Cardiac muscle cell (in vitro differentiated cells and primary cell): ENCODE data around the gene MOV10L1. TPM values are rescaled to one million over a fixed set of nuclear protein-coding genes. Genes with fewer than 3 reads are reported as not detected.

Source experiments
- DNase-seq, 2 donors: peaks; one replicate each; pipeline versions ENCODE4 v3.0.0 to v3.0.0-alpha.2; 2010 to 2017; ENCODE audit warnings: low read depth in 1 of 2, low spot score in 1 of 2
- H3K27ac ChIP-seq: fragments of 200-600 bp; sonication (generic); 2 replicates; pipeline ENCODE4 v1.5.1; 2016
- H3K27me3 ChIP-seq: fragments of 200-600 bp; sonication (generic); 2 replicates; pipeline ENCODE4 v1.6.0; 2016; ENCODE audit warnings: control low read depth
- H3K36me3 ChIP-seq: fragments of 200-600 bp; sonication (generic); 2 replicates; pipeline ENCODE4 v1.5.1; 2016; ENCODE audit warnings: control low read depth
- H3K4me1 ChIP-seq: fragments of 200-600 bp; sonication (generic); 2 replicates; pipeline ENCODE4 v1.8.1; 2017; ENCODE audit warnings: low read depth, mild to moderate bottlenecking, mixed run types
- H3K4me3 ChIP-seq: fragments of 200-600 bp; sonication (generic); 2 replicates; pipeline ENCODE4 v1.5.1; 2016; ENCODE audit warnings: mild to moderate bottlenecking
- H3K9me3 ChIP-seq: fragments of 200-600 bp; sonication (generic); 2 replicates; pipeline ENCODE4 v1.5.1; 2017; ENCODE audit warnings: low read depth, mild to moderate bottlenecking, control low read depth
- polyA plus RNA-seq: library from polyadenylated mRNA; unstranded; fragments of >200 nt; fragmentation: Nextera tagmentation; extraction: Ambion mirVana; gene quantifications from 2 replicates; pipeline ENCODE4 v1.2.1, GENCODE V29; 2016
- total RNA-seq: library from RNA; depleted of rRNA; stranded (reverse); fragments of >200 nt; gene quantifications from 2 replicates; pipeline ENCODE4 v1.2.3, GENCODE V29; 2016
- TF ChIP-seq, protein P1 (sequence below): IDR thresholded peaks from 2 replicates; pipeline ENCODE4 v1.5.1; 2012; ENCODE audit warnings: low read depth, mild to moderate bottlenecking, low read length

Gene MOV10L1
- total and polyA plus RNA-seq, 2 experiments from 2014 or later: 1.1 TPM; not detected in 1

DNA sequence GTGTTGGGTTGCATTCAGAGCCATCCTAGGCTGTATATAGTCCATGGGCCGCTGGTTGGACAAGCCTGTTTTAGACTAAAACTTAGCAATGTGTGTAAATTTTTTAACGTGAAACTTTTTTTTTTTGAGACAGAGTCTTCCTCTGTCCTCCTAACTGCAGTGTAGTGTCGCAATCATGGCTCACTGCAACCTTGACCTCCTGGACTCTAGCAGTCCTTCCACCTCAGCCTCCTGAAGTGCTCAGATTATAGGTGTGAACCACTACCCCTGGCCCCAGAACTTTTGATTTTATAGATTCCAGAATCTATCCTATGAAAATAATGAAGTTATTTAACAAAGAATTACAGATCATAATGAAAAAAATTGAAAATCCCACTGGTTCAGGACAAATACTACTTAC lies 50.8 kb downstream of the MOV10L1 start:
- Histone ChIP-seq H3K36me3 (no peaks in the 10 kb centered on the region), H3K4me1 (peaks cover 12% of the 10 kb centered on the region), H3K27me3 (no peaks in the 10 kb centered on the region), H3K4me3 (no peak overlapping the region), H3K9me3 (no peaks in the 10 kb centered on the region), H3K27ac (no peak overlapping the region)
- DNase-seq: peak in 1 of 2 donors; percentile 27
- TF ChIP-seq, protein P1, sequence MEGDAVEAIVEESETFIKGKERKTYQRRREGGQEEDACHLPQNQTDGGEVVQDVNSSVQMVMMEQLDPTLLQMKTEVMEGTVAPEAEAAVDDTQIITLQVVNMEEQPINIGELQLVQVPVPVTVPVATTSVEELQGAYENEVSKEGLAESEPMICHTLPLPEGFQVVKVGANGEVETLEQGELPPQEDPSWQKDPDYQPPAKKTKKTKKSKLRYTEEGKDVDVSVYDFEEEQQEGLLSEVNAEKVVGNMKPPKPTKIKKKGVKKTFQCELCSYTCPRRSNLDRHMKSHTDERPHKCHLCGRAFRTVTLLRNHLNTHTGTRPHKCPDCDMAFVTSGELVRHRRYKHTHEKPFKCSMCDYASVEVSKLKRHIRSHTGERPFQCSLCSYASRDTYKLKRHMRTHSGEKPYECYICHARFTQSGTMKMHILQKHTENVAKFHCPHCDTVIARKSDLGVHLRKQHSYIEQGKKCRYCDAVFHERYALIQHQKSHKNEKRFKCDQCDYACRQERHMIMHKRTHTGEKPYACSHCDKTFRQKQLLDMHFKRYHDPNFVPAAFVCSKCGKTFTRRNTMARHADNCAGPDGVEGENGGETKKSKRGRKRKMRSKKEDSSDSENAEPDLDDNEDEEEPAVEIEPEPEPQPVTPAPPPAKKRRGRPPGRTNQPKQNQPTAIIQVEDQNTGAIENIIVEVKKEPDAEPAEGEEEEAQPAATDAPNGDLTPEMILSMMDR: no peak

DNA sequence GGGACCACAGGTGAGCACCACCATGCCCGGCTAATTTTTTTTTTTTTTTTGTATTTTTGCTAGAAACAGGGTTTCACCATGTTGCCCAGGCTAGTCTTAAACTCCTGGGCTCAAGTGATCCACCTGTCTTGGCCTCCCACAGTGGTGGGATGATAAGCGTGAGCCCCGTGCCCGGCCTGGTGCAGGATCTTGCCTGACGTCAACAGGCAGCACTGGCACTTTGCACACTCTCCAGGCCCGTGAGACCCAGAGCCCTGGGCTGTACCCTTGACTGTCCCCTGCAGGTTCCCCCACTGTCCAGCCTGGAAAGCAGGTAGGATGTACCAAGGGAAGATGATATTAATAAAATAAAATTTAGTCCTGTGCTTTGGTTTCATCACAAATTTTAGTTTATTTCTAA lies 51.7 kb downstream of the MOV10L1 start:
- Histone ChIP-seq H3K4me3 (no peak overlapping the region), H3K4me1 (peaks cover 19% of the 10 kb centered on the region), H3K36me3 (no peaks in the 10 kb centered on the region), H3K9me3 (no peaks in the 10 kb centered on the region), H3K27me3 (no peaks in the 10 kb centered on the region), H3K27ac (no peak overlapping the region)
- no peak for DNase-seq
- TF ChIP-seq, protein P1: no peak

DNA sequence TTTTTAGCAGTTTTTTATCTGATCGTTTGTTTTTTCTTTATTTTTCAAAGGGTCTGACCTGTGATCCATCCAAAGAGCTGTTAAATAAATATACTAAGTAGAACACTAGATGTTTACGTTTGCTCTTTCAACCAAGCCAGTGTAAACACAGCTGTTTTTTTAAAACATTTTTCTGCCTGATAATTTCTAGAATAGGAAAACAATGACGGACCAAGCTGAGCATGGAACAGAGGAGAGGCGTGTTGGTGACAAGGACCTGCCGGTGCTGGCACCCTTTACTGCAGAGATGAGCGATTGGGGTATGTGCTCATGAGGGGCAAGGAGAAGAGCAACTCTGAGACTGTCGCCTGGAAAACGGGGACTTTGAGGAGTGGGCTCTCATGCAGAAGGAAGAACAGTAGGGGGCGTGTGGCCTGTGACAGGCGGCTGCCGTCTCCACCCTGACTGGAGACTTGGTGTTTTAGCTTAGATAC lies 52.1 kb downstream of the MOV10L1 start:
- TF ChIP-seq, protein P1: peak; percentile 14
- DNase-seq: peak in 1 of 2 donors; percentile 53
- H3K4me1 ChIP-seq: peaks cover 20% of the 10 kb centered on the region

DNA sequence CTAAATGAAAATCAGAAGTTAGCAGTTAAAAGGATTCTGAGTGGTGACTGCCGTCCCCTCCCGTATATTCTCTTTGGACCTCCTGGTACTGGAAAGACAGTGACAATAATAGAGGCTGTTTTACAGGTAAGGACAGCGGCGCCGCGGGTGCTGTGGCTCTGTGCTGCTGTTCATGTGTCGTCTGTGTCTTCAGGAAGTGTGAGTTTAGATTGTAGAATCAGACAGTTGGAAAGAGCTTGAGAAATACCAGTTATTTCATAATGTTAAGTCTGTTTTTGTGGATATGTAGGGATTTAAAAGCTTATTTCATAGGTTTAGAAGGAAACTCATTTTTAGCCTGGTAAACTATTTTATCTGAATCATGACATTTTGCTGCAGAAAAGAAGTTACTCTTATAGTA lies 53.3 kb downstream of the MOV10L1 start:
- no peaks in the 10 kb centered on the region for H3K9me3 ChIP-seq
- H3K4me3 ChIP-seq: no peak overlapping the region
- no peaks in the 10 kb centered on the region for H3K36me3 ChIP-seq
- no peak for DNase-seq
- H3K27me3 ChIP-seq: no peaks in the 10 kb centered on the region
- TF ChIP-seq, protein P1: no peak
- no peak overlapping the region for H3K27ac ChIP-seq
- H3K4me1 ChIP-seq: peaks cover 25% of the 10 kb centered on the region

More for the DNA sequence above, 52.1 kb downstream of the MOV10L1 start:
- Histone ChIP-seq H3K27ac (no peak overlapping the region), H3K4me3 (no peak overlapping the region), H3K27me3 (no peaks in the 10 kb centered on the region), H3K36me3 (no peaks in the 10 kb centered on the region), H3K9me3 (no peaks in the 10 kb centered on the region)

DNA sequence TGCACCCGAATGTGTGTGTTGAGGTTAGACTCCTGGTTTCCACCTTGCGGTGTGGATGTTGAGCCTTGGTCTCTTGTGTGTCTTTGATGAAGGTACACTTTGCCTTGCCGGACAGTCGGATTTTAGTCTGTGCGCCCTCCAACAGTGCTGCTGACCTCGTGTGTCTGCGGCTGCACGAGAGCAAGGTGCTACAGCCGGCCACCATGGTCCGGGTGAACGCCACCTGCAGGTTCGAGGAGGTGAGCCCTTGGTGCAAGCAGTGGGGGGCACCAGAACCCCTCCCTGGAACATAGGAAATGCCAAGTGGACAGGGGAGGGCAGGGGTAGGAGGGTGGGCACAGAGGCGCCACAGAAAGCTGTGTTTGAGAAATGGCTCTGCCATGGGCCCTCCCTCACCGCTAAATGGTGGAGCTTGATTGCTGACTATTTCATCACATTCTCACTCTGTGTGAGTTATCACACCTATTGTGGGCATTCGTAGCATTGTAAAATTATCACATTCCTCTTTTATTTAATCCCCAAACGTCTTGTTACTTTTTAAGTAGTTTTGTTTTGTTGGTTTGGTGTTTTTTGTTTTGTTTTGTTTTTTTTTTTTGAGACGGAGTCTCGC lies 54.3 kb downstream of the MOV10L1 start:
- Histone ChIP-seq H3K9me3 (no peaks in the 10 kb centered on the region), H3K27ac (no peak overlapping the region), H3K27me3 (no peaks in the 10 kb centered on the region), H3K36me3 (no peaks in the 10 kb centered on the region), H3K4me1 (peaks cover 25% of the 10 kb centered on the region), H3K4me3 (no peak overlapping the region)
- TF ChIP-seq, protein P1: no peak
- no peak for DNase-seq
